SKM-1 (cell line): ENCODE data around the gene STK36.

Experiments
- DNase-seq: peaks from one replicate; lab custom pipeline; 2025; ENCODE audit not compliant: unreplicated experiment; lab: John Stamatoyannopoulos, UW

The STK36 gene

GRCh38 chr2:218671654-218672566 is at the start of gene STK36, which contains the start of gene RNF25:
Gene STK36, plus strand, starts transcription at chr2:218672086. Its CDS starts 744 bp downstream, at chr2:218672830.
Gene RNF25, minus strand, starts transcription at chr2:218672002. Its CDS starts 32 bp downstream, at chr2:218671970.
- DNase-seq: peak; percentile 75

- DNase-seq: no peak
Measured at GRCh38 chr2:218622606-218623365, 49.1 kb upstream of the STK36 start.

GRCh38 chr2:218623366-218623705 is 48.5 kb upstream of the STK36 start:
- DNase-seq: no peak

- DNase-seq: no peak
Measured at GRCh38 chr2:218626369-218626768, 45.5 kb upstream of the STK36 start.

GRCh38 chr2:218627939-218628338 is 43.9 kb upstream of the STK36 start:
- no peak for DNase-seq

- DNase-seq: no peak
Measured at GRCh38 chr2:218631837-218632236, 40.0 kb upstream of the STK36 start.

GRCh38 chr2:218635719-218636118 is 36.2 kb upstream of the STK36 start:
- DNase-seq: no peak

- no peak for DNase-seq
Measured at GRCh38 chr2:218638372-218638771, 33.5 kb upstream of the STK36 start.

- no peak for DNase-seq
Measured at GRCh38 chr2:218642121-218642656, 29.7 kb upstream of the STK36 start.

GRCh38 chr2:218642786-218643185 is 29.1 kb upstream of the STK36 start:
- no peak for DNase-seq

- no peak for DNase-seq
Measured at GRCh38 chr2:218643751-218644310, 28.1 kb upstream of the STK36 start.

- no peak for DNase-seq
Measured at GRCh38 chr2:218644721-218645120, 27.2 kb upstream of the STK36 start.

- no peak for DNase-seq
Measured at GRCh38 chr2:218645126-218645525, 26.8 kb upstream of the STK36 start.

GRCh38 chr2:218648088-218648786 is 23.6 kb upstream of the STK36 start:
- peak; percentile 17 for DNase-seq

GRCh38 chr2:218648787-218649100 is 23.1 kb upstream of the STK36 start:
- no peak for DNase-seq

- DNase-seq: no peak
Measured at GRCh38 chr2:218655751-218656150, 16.1 kb upstream of the STK36 start.

- peak; percentile 34 for DNase-seq
Measured at GRCh38 chr2:218658671-218659257, 13.1 kb upstream of the STK36 start.

- DNase-seq: peak; percentile 92
Measured at GRCh38 chr2:218659258-218659987, 12.5 kb upstream of the STK36 start, which contains the start of the genes BCS1L and ZNF142. Gene BCS1L, plus strand, starts transcription at chr2:218659683. Its CDS starts 1,305 bp downstream, at chr2:218660988. Gene ZNF142, minus strand, starts transcription at chr2:218659623. Its CDS starts 3,194 bp downstream, at chr2:218656429.

GRCh38 chr2:218659988-218660358 is 11.9 kb upstream of the STK36 start:
- no peak for DNase-seq

GRCh38 chr2:218662377-218662776 is 9.5 kb upstream of the STK36 start:
- no peak for DNase-seq
